T-cell (primary cell): Measurements from ENCODE around the gene PTEN. TPM values are rescaled to one million over a fixed set of nuclear protein-coding genes. Genes with fewer than 3 reads are reported as not detected.
"Not testable (repeated sequence)": the region's sequence is repeated elsewhere in the genome, so short reads cannot be mapped to it uniquely, and the experiment has no call there.

Source experiments
- ATAC-seq, 4 experiments: fragments of 200-7000 bp in 3 of 4; fragments of 150-1000 bp in 1 of 4; cut with Tn5 transposase; replicated peaks in 1 of 4; 1 replicate in 3 of 4; 2 replicates in 1 of 4; pipeline ENCODE4 v1.10.0; 2021; ENCODE audit warnings: moderate library complexity in 3 of 4, mild to moderate bottlenecking in 2 of 4, moderate number of reproducible peaks in 1 of 4
- CTCF ChIA-PET, 2 donors: fragments of 300-600 bp; sonication (Branson Sonifier 250); formaldehyde crosslinking; loops; one replicate each; lab custom pipeline; 2022; ENCODE audit warnings: antibody characterized with exemption in 2 of 2; lab: Charles Lee
- POLR2A ChIA-PET, 2 donors: fragments of 300-600 bp; sonication (Branson Sonifier 250); formaldehyde crosslinking; loops; one replicate each; lab custom pipeline; 2022; ENCODE audit warnings: antibody characterized with exemption in 2 of 2; lab: Charles Lee
- DNase-seq, 35 experiments: peaks; one replicate each; pipeline versions ENCODE4 v3.0.0 to v3.0.0-alpha.2; 2013 to 2023
- H3K27ac ChIP-seq: one replicate; pipeline ENCODE4 v1.5.1; 2013; ENCODE audit warnings: low read length
- H3K27me3 ChIP-seq, 2 experiments: replicated peaks in 1 of 2; 1 replicate in 1 of 2; 2 replicates in 1 of 2; pipeline versions ENCODE4 v1.6.1 to v1.7.0; 2013; ENCODE audit warnings: low read length in 1 of 2, mixed read lengths in 1 of 2; ENCODE audit not compliant: control insufficient read depth in 2 of 2, insufficient read depth in 2 of 2; ENCODE audit errors: extremely low read depth in 1 of 2
- H3K36me3 ChIP-seq, 2 donors: 1 replicate in 1 of 2; 2 replicates in 1 of 2; pipeline versions ENCODE4 v1.6.1 to v1.7.0; 2013; ENCODE audit warnings: low read length in 1 of 2; ENCODE audit not compliant: control insufficient read depth in 2 of 2, insufficient read depth in 1 of 2; ENCODE audit errors: extremely low read depth in 1 of 2
- H3K4me1 ChIP-seq, 2 experiments: 1 replicate in 1 of 2; 2 replicates in 1 of 2; pipeline versions ENCODE4 v1.6.1 to v1.7.0; 2013; ENCODE audit warnings: low read length in 2 of 2, mixed read lengths in 1 of 2; ENCODE audit not compliant: insufficient read depth in 2 of 2, control insufficient read depth in 1 of 2; ENCODE audit errors: extremely low read depth in 1 of 2
- H3K4me3 ChIP-seq, 2 donors: 1 replicate in 1 of 2; 2 replicates in 1 of 2; pipeline versions ENCODE4 v1.5.1 to v1.7.0; 2013; ENCODE audit warnings: mild to moderate bottlenecking in 2 of 2, low read length in 1 of 2, moderate library complexity in 1 of 2; ENCODE audit not compliant: control insufficient read depth in 1 of 2; ENCODE audit errors: extremely low read depth in 1 of 2
- H3K9me3 ChIP-seq: 2 replicates; pipeline ENCODE4 v1.7.0; 2013
- H3K27ac Mint-ChIP-seq, 2 donors: one replicate each; pipeline ENCODE4 v1.8.0; 2020 to 2021; ENCODE audit warnings: mild to moderate bottlenecking in 2 of 2, mixed read lengths in 2 of 2
- H3K27me3 Mint-ChIP-seq, 2 donors: one replicate each; pipeline ENCODE4 v1.8.0; 2021 to 2022; ENCODE audit warnings: mixed read lengths in 2 of 2
- H3K36me3 Mint-ChIP-seq: one replicate; pipeline ENCODE4 v1.8.0; 2021; ENCODE audit warnings: mixed read lengths
- H3K4me1 Mint-ChIP-seq, 3 donors: one replicate each; pipeline ENCODE4 v1.8.0; 2020 to 2022; ENCODE audit warnings: mixed read lengths in 3 of 3, mild to moderate bottlenecking in 1 of 3
- H3K4me3 Mint-ChIP-seq, 3 donors: one replicate each; pipeline ENCODE4 v1.8.0; 2020 to 2022; ENCODE audit warnings: mild to moderate bottlenecking in 3 of 3, mixed read lengths in 3 of 3, moderate library complexity in 3 of 3
- H3K9me3 Mint-ChIP-seq, 3 donors: one replicate each; pipeline ENCODE4 v1.8.0; 2020 to 2022; ENCODE audit warnings: mixed read lengths in 3 of 3
- WGBS: methylation state at CpG from one replicate; pipeline ENCODE4 v1.1.5; 2013; ENCODE audit warnings: missing lambda C conversion rate; ENCODE audit not compliant: insufficient coverage; 5-methylcytosine and 5-hydroxymethylcytosine counted together
- total RNA-seq, 35 experiments: library from RNA in 6 of 35; stranded (reverse) in 6 of 35; fragments of 120-200 nt in 1 of 35; gene quantifications; one replicate each; pipeline versions ENCODE4 v1.2.1 to v1.2.4 and lab custom pipeline; 2013 to 2026

Gene PTEN
- total RNA-seq, 5 donors from 2014 or later (not counting 1 experiment from before 2014, with no cell fraction given) = 59.9 to 98.7 (median 66.9) TPM

- Mint-ChIP-seq H3K4me1 (peaks cover 0 to 5% (median 4%) of the 10 kb centered on the region in 3 donors), H3K4me3 (no peak overlapping the region), H3K36me3 (no peaks in the 10 kb centered on the region), H3K9me3 (no peaks in the 10 kb centered on the region), H3K27ac (no peak overlapping the region), H3K27me3 (no peaks in the 10 kb centered on the region)
- DNase-seq (no peak), ATAC-seq (no peak)
- CTCF ChIA-PET = interaction anchor here (0.6 to 1.9 kb wide), 3 partner anchors 10 to 539 kb away, joined by 3 to 4 read pairs (median 3); no protein-coding TSS in a partner anchor
- Histone ChIP-seq H3K36me3 (no peaks in the 10 kb centered on the region), H3K27me3 (no peaks in the 10 kb centered on the region), H3K4me1 (peaks cover 0 to 2% of the 10 kb centered on the region in 2 experiments), H3K9me3 (no peaks in the 10 kb centered on the region), H3K27ac (no peak overlapping the region), H3K4me3 (no peak overlapping the region)
- POLR2A ChIA-PET = interaction anchor here in 1 of 2 donors (0.6 kb wide), 1 partner anchor 105 kb away, joined by 3 read pairs; no protein-coding TSS in a partner anchor
These were observed 14.4 kb upstream of the PTEN start for GRCh38 chr10:87849001-87849400.

- Mint-ChIP-seq H3K36me3 (no peaks in the 10 kb centered on the region), H3K27ac (no peak overlapping the region), H3K4me3 (no peak overlapping the region), H3K27me3 (no peaks in the 10 kb centered on the region), H3K4me1 (peaks cover 0 to 13% (median 8%) of the 10 kb centered on the region in 3 donors), H3K9me3 (no peaks in the 10 kb centered on the region)
- Histone ChIP-seq H3K27ac (no peak overlapping the region), H3K4me3 (no peak overlapping the region), H3K4me1 (peaks cover 2 to 5% of the 10 kb centered on the region in 2 experiments), H3K9me3 (no peaks in the 10 kb centered on the region), H3K36me3 (no peaks in the 10 kb centered on the region), H3K27me3 (no peaks in the 10 kb centered on the region)
- DNase-seq = peak; percentile 10 to 76 (median 38)
- CTCF ChIA-PET = interaction anchor here (0.5 to 2.4 kb wide), 12 partner anchors 8 to 703 kb away, joined by 3 to 10 read pairs (median 6); partner anchors contain the start of gene ATAD1 (in 1 of the 2)
- POLR2A ChIA-PET = interaction anchor here in 1 of 2 donors (1.0 kb wide), 1 partner anchor 536 kb away, joined by 4 read pairs; no protein-coding TSS in a partner anchor
- ATAC-seq = peak; percentile 77 to 98 (median 90)
- WGBS = no CpG with 5 or more reads among the region's 5 CpGs
These were observed 12.7 kb upstream of the PTEN start for GRCh38 chr10:87850742-87851205.

GRCh38 chr10:87852089-87852488 lies 11.3 kb upstream of the PTEN start:
- Histone ChIP-seq H3K9me3 (no peaks in the 10 kb centered on the region), H3K27me3 (no peaks in the 10 kb centered on the region), H3K36me3 (no peaks in the 10 kb centered on the region), H3K27ac (no peak overlapping the region), H3K4me1 (peaks cover 2 to 5% of the 10 kb centered on the region in 2 experiments), H3K4me3 (no peak overlapping the region)
- H3K36me3 Mint-ChIP-seq = no peaks in the 10 kb centered on the region
- DNase-seq = no peak
- H3K4me3 Mint-ChIP-seq = no peak overlapping the region
- H3K27me3 Mint-ChIP-seq = no peaks in the 10 kb centered on the region
- H3K9me3 Mint-ChIP-seq = no peaks in the 10 kb centered on the region
- no CpG with 5 or more reads among the region's 1 CpG for WGBS
- ChIA-PET POLR2A (no interaction called here), CTCF (interaction anchor here (0.7 to 1.8 kb wide), 5 partner anchors 10 to 928 kb away, joined by 3 to 7 read pairs (median 4); no protein-coding TSS in a partner anchor)
- no peak for ATAC-seq
- H3K27ac Mint-ChIP-seq = no peak overlapping the region
- peaks cover 0 to 14% (median 8%) of the 10 kb centered on the region in 3 donors for H3K4me1 Mint-ChIP-seq

- H3K4me1 ChIP-seq, POLR2A ChIA-PET, H3K9me3 ChIP-seq, H3K4me3 ChIP-seq, H3K36me3 ChIP-seq, H3K4me3 Mint-ChIP-seq, H3K36me3 Mint-ChIP-seq, DNase-seq, H3K27me3 ChIP-seq, H3K27ac ChIP-seq, H3K27ac Mint-ChIP-seq, ATAC-seq, H3K27me3 Mint-ChIP-seq, H3K9me3 Mint-ChIP-seq: not testable (repeated sequence)
- no CpG with 5 or more reads among the region's 5 CpGs for WGBS
- H3K4me1 Mint-ChIP-seq = peaks cover 4 to 17% (median 12%) of the 10 kb centered on the region in 3 donors
- CTCF ChIA-PET = interaction anchor here (0.6 to 0.9 kb wide), 2 partner anchors 261 to 1293 kb away, joined by 4 to 5 read pairs; no protein-coding TSS in a partner anchor
These were observed 8.2 kb upstream of the PTEN start for GRCh38 chr10:87855247-87855646.

- ATAC-seq, H3K27ac Mint-ChIP-seq, H3K27ac ChIP-seq, H3K27me3 ChIP-seq, H3K9me3 Mint-ChIP-seq, H3K4me3 ChIP-seq, H3K27me3 Mint-ChIP-seq, H3K4me3 Mint-ChIP-seq, H3K36me3 Mint-ChIP-seq, H3K36me3 ChIP-seq, H3K4me1 ChIP-seq, DNase-seq, H3K9me3 ChIP-seq, POLR2A ChIA-PET: not testable (repeated sequence)
- H3K4me1 Mint-ChIP-seq = peaks cover 8 to 21% (median 16%) of the 10 kb centered on the region in 3 donors
- CTCF ChIA-PET = interaction anchor here in 1 of 2 donors (0.6 kb wide), 2 partner anchors 260 to 710 kb away, joined by 3 to 4 read pairs; no protein-coding TSS in a partner anchor
- WGBS = no CpG with 5 or more reads among the region's 4 CpGs
These were observed 7.8 kb upstream of the PTEN start for GRCh38 chr10:87855665-87856064.

- no peaks in the 10 kb centered on the region for H3K36me3 Mint-ChIP-seq
- peak in 28 of 35 experiments; percentile 11 to 75 (median 25) for DNase-seq
- ATAC-seq = no peak
- WGBS = 86% methylated on average over 1 of the region's 3 CpGs
- no peaks in the 10 kb centered on the region for H3K27me3 Mint-ChIP-seq
- Histone ChIP-seq H3K4me3 (no peak overlapping the region), H3K27me3 (no peaks in the 10 kb centered on the region), H3K9me3 (no peaks in the 10 kb centered on the region), H3K4me1 (peaks cover 10 to 11% of the 10 kb centered on the region in 2 experiments), H3K36me3 (no peaks in the 10 kb centered on the region), H3K27ac (peak overlapping the region; percentile 9)
- ChIA-PET CTCF (interaction anchor here (0.7 to 3.6 kb wide), 9 partner anchors 11 to 692 kb away, joined by 3 to 24 read pairs (median 4); no protein-coding TSS in a partner anchor), POLR2A (interaction anchor here in 1 of 2 donors (0.6 kb wide), 1 partner anchor 42 kb away, joined by 3 read pairs; no protein-coding TSS in a partner anchor)
- H3K4me3 Mint-ChIP-seq = peak overlapping the region; percentile 39 to 95 (median 40)
- H3K27ac Mint-ChIP-seq = peak overlapping the region; percentile 34 to 95
- no peaks in the 10 kb centered on the region for H3K9me3 Mint-ChIP-seq
- H3K4me1 Mint-ChIP-seq = peaks cover 21 to 40% (median 26%) of the 10 kb centered on the region in 3 donors
These were observed 3.1 kb upstream of the PTEN start for GRCh38 chr10:87860156-87860795.
